BE2C (cell line): ENCODE data around the gene STMN3. TPM values are rescaled to one million over a fixed set of nuclear protein-coding genes. Genes with fewer than 3 reads are reported as not detected.

Experiments
- DNase-seq: peaks from one replicate; pipeline ENCODE4 v3.0.0-alpha.2; 2020
- H3K27me3 ChIP-seq: fragments of 250-450 bp; sonication (Bioruptor Pico); 2 replicates; pipeline ENCODE4 v1.5.1; 2020; ENCODE audit warnings: mild to moderate bottlenecking
- H3K36me3 ChIP-seq: fragments of 250-450 bp; sonication (Bioruptor Pico); 2 replicates; pipeline ENCODE4 v1.5.1; 2020; ENCODE audit warnings: mild to moderate bottlenecking
- H3K4me1 ChIP-seq: fragments of 250-450 bp; sonication (Bioruptor Pico); 2 replicates; pipeline ENCODE4 v1.5.1; 2020
- H3K4me3 ChIP-seq: 2 replicates; pipeline ENCODE4 v1.5.1; 2011; ENCODE audit warnings: low read depth, low read length
- H3K9me3 ChIP-seq: fragments of 250-450 bp; sonication (Bioruptor Pico); 2 replicates; pipeline ENCODE4 v1.5.1; 2020
- CTCF ChIP-seq: IDR thresholded peaks from 2 replicates; pipeline ENCODE4 v1.5.1; 2012; ENCODE audit warnings: mild to moderate bottlenecking, low read depth, low read length
- polyA plus RNA-seq: library from polyadenylated mRNA; unstranded; fragments of >200 nt; gene quantifications from one replicate; pipeline ENCODE4 v1.2.1, GENCODE V29; 2012; ENCODE audit warnings: low read depth, missing spikeins; ENCODE audit not compliant: insufficient read length, insufficient read depth

STMN3 gene
- 396 TPM for polyA plus RNA-seq

GRCh38 chr20:63653041-63653973 lies at the start of gene STMN3:
Gene STMN3 (minus strand): TSS chr20:63653424. CDS start chr20:63653345, 79 bp downstream.
- TF ChIP-seq CTCF, result no peak
- Histone ChIP-seq H3K9me3 (no peaks in the 10 kb centered on the region), H3K4me1 (peaks cover 6% of the 10 kb centered on the region), H3K27me3 (no peaks in the 10 kb centered on the region), H3K4me3 (peak within 1 kb of the TSS; percentile 75), H3K36me3 (peaks cover 13% of the 10 kb centered on the region)
- DNase-seq, result peak; percentile 96

DNA sequence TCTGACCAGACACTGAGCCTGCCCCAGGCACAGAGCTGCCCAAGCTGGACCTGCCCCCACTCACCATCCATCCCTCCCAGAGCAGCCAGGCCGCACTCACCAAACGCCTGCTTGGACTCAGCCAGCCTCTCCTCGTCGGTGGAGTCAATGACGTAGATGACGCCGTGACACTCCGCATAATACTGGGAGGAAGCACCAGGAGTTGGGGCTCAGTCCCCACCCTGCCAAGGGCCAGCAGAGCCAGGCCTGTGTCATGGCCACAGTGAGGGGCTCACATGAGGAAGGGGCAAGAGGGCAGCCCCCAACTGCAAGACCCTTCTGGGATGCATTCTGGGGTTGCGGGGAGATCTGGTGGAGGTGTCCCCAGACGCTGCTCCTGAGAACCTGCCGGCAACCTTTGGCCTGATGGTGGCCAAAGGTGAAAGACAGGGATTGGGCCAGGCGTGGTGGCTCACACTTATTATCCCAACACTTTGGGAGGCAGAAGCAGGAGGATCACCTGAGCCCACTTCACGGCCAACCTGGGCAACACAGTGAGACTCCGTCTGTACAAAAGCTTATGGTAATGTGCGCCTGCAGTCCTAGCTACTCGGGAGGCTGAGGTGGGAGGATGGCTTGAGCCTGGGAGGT lies 48.9 kb upstream of the STMN3 start:
- no peak for TF ChIP-seq CTCF
- Histone ChIP-seq H3K4me3 (no peak overlapping the region), H3K27me3 (no peaks in the 10 kb centered on the region), H3K9me3 (no peaks in the 10 kb centered on the region), H3K36me3 (peaks cover 25% of the 10 kb centered on the region), H3K4me1 (peaks cover 38% of the 10 kb centered on the region)
- DNase-seq, result peak; percentile 30

GRCh38 chr20:63701329-63702035 lies 48.3 kb upstream of the STMN3 start:
- DNase-seq, result peak; percentile 22
- no peak overlapping the region for H3K4me3 ChIP-seq
- H3K9me3 ChIP-seq, result no peaks in the 10 kb centered on the region
- peaks cover 43% of the 10 kb centered on the region for H3K4me1 ChIP-seq
- no peak for TF ChIP-seq CTCF
- no peaks in the 10 kb centered on the region for H3K27me3 ChIP-seq
- peaks cover 21% of the 10 kb centered on the region for H3K36me3 ChIP-seq

GRCh38 chr20:63701051-63701328 lies 47.8 kb upstream of the STMN3 start:
- no peaks in the 10 kb centered on the region for H3K27me3 ChIP-seq
- H3K4me3 ChIP-seq, result no peak overlapping the region
- no peak for TF ChIP-seq CTCF
- H3K4me1 ChIP-seq, result peaks cover 44% of the 10 kb centered on the region
- H3K9me3 ChIP-seq, result no peaks in the 10 kb centered on the region
- peaks cover 16% of the 10 kb centered on the region for H3K36me3 ChIP-seq
- no peak for DNase-seq

GRCh38 chr20:63700199-63701050 lies 47.2 kb upstream of the STMN3 start:
- TF ChIP-seq CTCF, result no peak
- peaks cover 44% of the 10 kb centered on the region for H3K4me1 ChIP-seq
- peak; percentile 33 for DNase-seq
- no peaks in the 10 kb centered on the region for H3K27me3 ChIP-seq
- peaks cover 11% of the 10 kb centered on the region for H3K36me3 ChIP-seq
- no peaks in the 10 kb centered on the region for H3K9me3 ChIP-seq
- no peak overlapping the region for H3K4me3 ChIP-seq
